Liver (tissue), 9 donors: ENCODE results near the gene ACAD9. TPM values are rescaled to one million over a fixed set of nuclear protein-coding genes. Genes with fewer than 3 reads are reported as not detected.

Experiments
- DNase-seq: peaks from one replicate; pipeline ENCODE4 v3.0.0-alpha.2; 2017; ENCODE audit warnings: low spot score
- H3K27ac ChIP-seq, 2 donors: one replicate each; pipeline ENCODE4 v1.7.0; 2013; ENCODE audit warnings: inconsistent platforms in 2 of 2, low read length in 2 of 2, control low read depth in 1 of 2, low read depth in 1 of 2, mild to moderate bottlenecking in 1 of 2
- H3K27me3 ChIP-seq, 4 donors: one replicate each; pipeline versions ENCODE4 v1.6.1 to v1.7.0; 2013; ENCODE audit warnings: low read length in 3 of 4, inconsistent platforms in 1 of 4, mild to moderate bottlenecking in 1 of 4, moderate library complexity in 1 of 4; ENCODE audit not compliant: control insufficient read depth in 4 of 4, insufficient read depth in 4 of 4
- H3K36me3 ChIP-seq, 4 donors: one replicate each; pipeline versions ENCODE4 v1.6.1 to v1.7.0; 2013; ENCODE audit warnings: low read length in 3 of 4, mild to moderate bottlenecking in 3 of 4, low read depth in 1 of 4, moderate library complexity in 1 of 4; ENCODE audit not compliant: control insufficient read depth in 4 of 4, insufficient read depth in 3 of 4
- H3K4me1 ChIP-seq, 4 donors: one replicate each; pipeline versions ENCODE4 v1.6.1 to v1.7.0; 2013; ENCODE audit warnings: low read length in 3 of 4, mild to moderate bottlenecking in 3 of 4, moderate library complexity in 1 of 4; ENCODE audit not compliant: control insufficient read depth in 4 of 4, insufficient read depth in 4 of 4
- H3K4me3 ChIP-seq, 3 donors: one replicate each; pipeline versions ENCODE4 v1.6.1 to v1.7.0; 2013; ENCODE audit warnings: low read length in 3 of 3, control low read depth in 1 of 3, low read depth in 1 of 3, mild to moderate bottlenecking in 1 of 3
- H3K9ac ChIP-seq, 2 donors: one replicate each; pipeline ENCODE4 v1.7.0; 2013; ENCODE audit warnings: low read length in 2 of 2, mild to moderate bottlenecking in 2 of 2, moderate library complexity in 2 of 2, control low read depth in 1 of 2, low read depth in 1 of 2
- H3K9me3 ChIP-seq, 4 donors: one replicate each; pipeline versions ENCODE4 v1.6.1 to v1.7.0; 2013; ENCODE audit warnings: low read length in 3 of 4; ENCODE audit not compliant: control insufficient read depth in 4 of 4
- FOXA2 ChIP-seq: IDR thresholded peaks from 2 replicates; pipeline ENCODE4 v1.6.1; 2016; ENCODE audit warnings: antibody characterized with exemption
- HNF4A ChIP-seq, 2 donors: conservative IDR thresholded peaks; 2 replicates each; pipeline ENCODE4 v1.6.1; 2016; ENCODE audit warnings: antibody characterized with exemption in 2 of 2, mild to moderate bottlenecking in 2 of 2
- HNF4G ChIP-seq: IDR thresholded peaks from 2 replicates; pipeline ENCODE4 v1.6.1; 2016; ENCODE audit warnings: antibody characterized with exemption
- JUND ChIP-seq, 2 donors: IDR thresholded peaks; 2 replicates each; pipeline ENCODE4 v1.6.1; 2016; ENCODE audit warnings: antibody characterized with exemption in 2 of 2
- NR2F2 ChIP-seq: IDR thresholded peaks from 2 replicates; pipeline ENCODE4 v1.6.1; 2016; ENCODE audit warnings: antibody characterized with exemption
- RXRA ChIP-seq, 2 donors: IDR thresholded peaks; 2 replicates each; pipeline ENCODE4 v1.6.1; 2017 to 2018; ENCODE audit warnings: antibody characterized with exemption in 2 of 2, mild to moderate bottlenecking in 1 of 2
- SP1 ChIP-seq: IDR thresholded peaks from 2 replicates; pipeline ENCODE4 v1.6.1; 2018; ENCODE audit warnings: antibody characterized with exemption, mild to moderate bottlenecking
- TAF1 ChIP-seq: conservative IDR thresholded peaks from 2 replicates; pipeline ENCODE4 v1.6.1; 2016; ENCODE audit warnings: antibody characterized with exemption, mild to moderate bottlenecking
- YY1 ChIP-seq: IDR thresholded peaks from 2 replicates; pipeline ENCODE4 v1.6.1; 2016; ENCODE audit warnings: antibody characterized with exemption, mild to moderate bottlenecking
- WGBS: extraction: QIAGEN DNeasy Blood & Tissue Kit; methylation state at CpG from one replicate; pipeline ENCODE4 v1.1.7; 2013; 5-methylcytosine and 5-hydroxymethylcytosine counted together
- polyA plus RNA-seq, 2 donors: library from polyadenylated mRNA; stranded (reverse) in 1 of 2; unstranded in 1 of 2; fragments of 200-250 nt in 1 of 2; fragments of >200 nt in 1 of 2; fragmentation: Nextera tagmentation in 1 of 2; extraction: Ambion mirVana in 1 of 2; gene quantifications; one replicate each; pipeline versions ENCODE4 v1.2.1 to v1.2.3, GENCODE V29; 2013 to 2015
- total RNA-seq, 2 donors: library from RNA; depleted of rRNA; stranded (reverse); fragments of >200 nt; gene quantifications; one replicate each; pipeline ENCODE4 v1.2.3, GENCODE V29; 2014
- TF ChIP-seq, protein P1 (sequence below): fragments of 150-350 bp; IDR thresholded peaks from 2 replicates; pipeline ENCODE4 v1.5.1; 2017; ENCODE audit warnings: improper control_type of control experiment, low read depth, low read length; ENCODE audit not compliant: missing input control
- TF ChIP-seq, protein P2 (sequence below): IDR thresholded peaks from 2 replicates; pipeline ENCODE4 v1.6.1; 2016; ENCODE audit warnings: antibody characterized with exemption
- TF ChIP-seq, protein P3 (sequence below): IDR thresholded peaks from 2 replicates; pipeline ENCODE4 v1.6.1; 2016; ENCODE audit warnings: antibody characterized with exemption, mild to moderate bottlenecking
- TF ChIP-seq, protein P4 (sequence below): IDR thresholded peaks from 2 replicates; pipeline ENCODE4 v1.6.1; 2016; ENCODE audit warnings: antibody characterized with exemption
- TF ChIP-seq, protein P5 (sequence below): IDR thresholded peaks from 2 replicates; pipeline ENCODE4 v1.6.1; 2016; ENCODE audit warnings: antibody characterized with exemption
- donor health status: healthy.
- donor health status: healthy.
- donor health status: healthy.
- donor health status: healthy.
- donor health status: healthy.

The ACAD9 gene
- total and polyA plus RNA-seq, 4 donors, result 18.3 to 35.8 (median 27.2) TPM

DNA sequence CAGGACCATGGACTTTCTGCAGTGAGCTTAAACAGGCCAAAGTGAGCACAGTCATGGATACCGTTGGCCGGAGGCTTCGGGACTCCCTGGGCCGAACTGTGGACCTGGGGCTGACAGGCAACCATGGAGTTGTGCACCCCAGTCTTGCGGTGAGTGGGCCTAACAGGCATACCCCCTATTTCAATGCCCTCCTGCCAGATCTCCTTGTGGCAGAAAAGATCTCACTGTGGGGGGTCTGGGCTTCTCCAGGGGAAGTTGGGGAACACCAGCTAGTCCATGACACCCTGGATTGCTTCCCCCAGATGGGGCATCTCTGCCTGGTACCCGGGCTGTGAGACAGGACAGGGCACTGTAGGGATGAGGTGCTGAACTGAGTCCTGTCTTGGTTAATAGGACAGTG is 29.5 kb downstream of the ACAD9 start:
- H3K9me3 ChIP-seq, result no peaks in the 10 kb centered on the region
- H3K4me1 ChIP-seq, result peaks cover 6 to 36% (median 25%) of the 10 kb centered on the region in 4 donors
- DNase-seq, result no peak
- WGBS, result 98% methylated on average over 6 of the region's 6 CpGs
- H3K9ac ChIP-seq, result no peak overlapping the region
- no peak overlapping the region for H3K27ac ChIP-seq
- H3K27me3 ChIP-seq, result no peaks in the 10 kb centered on the region
- H3K36me3 ChIP-seq, result peaks cover 20 to 65% (median 34%) of the 10 kb centered on the region in 4 donors
- no peak overlapping the region for H3K4me3 ChIP-seq
- TF ChIP-seq, protein P1, sequence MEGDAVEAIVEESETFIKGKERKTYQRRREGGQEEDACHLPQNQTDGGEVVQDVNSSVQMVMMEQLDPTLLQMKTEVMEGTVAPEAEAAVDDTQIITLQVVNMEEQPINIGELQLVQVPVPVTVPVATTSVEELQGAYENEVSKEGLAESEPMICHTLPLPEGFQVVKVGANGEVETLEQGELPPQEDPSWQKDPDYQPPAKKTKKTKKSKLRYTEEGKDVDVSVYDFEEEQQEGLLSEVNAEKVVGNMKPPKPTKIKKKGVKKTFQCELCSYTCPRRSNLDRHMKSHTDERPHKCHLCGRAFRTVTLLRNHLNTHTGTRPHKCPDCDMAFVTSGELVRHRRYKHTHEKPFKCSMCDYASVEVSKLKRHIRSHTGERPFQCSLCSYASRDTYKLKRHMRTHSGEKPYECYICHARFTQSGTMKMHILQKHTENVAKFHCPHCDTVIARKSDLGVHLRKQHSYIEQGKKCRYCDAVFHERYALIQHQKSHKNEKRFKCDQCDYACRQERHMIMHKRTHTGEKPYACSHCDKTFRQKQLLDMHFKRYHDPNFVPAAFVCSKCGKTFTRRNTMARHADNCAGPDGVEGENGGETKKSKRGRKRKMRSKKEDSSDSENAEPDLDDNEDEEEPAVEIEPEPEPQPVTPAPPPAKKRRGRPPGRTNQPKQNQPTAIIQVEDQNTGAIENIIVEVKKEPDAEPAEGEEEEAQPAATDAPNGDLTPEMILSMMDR, result no peak
- TF ChIP-seq SP1 (no peak), TAF1 (no peak), YY1 (no peak), RXRA (IDR thresholded peaks at IDR 0.05) (no peak), NR2F2 (no peak), FOXA2 (no peak), HNF4A (conservative IDR thresholded peaks at IDR 0.05) (no peak), HNF4G (no peak)
- TF ChIP-seq, protein P2, sequence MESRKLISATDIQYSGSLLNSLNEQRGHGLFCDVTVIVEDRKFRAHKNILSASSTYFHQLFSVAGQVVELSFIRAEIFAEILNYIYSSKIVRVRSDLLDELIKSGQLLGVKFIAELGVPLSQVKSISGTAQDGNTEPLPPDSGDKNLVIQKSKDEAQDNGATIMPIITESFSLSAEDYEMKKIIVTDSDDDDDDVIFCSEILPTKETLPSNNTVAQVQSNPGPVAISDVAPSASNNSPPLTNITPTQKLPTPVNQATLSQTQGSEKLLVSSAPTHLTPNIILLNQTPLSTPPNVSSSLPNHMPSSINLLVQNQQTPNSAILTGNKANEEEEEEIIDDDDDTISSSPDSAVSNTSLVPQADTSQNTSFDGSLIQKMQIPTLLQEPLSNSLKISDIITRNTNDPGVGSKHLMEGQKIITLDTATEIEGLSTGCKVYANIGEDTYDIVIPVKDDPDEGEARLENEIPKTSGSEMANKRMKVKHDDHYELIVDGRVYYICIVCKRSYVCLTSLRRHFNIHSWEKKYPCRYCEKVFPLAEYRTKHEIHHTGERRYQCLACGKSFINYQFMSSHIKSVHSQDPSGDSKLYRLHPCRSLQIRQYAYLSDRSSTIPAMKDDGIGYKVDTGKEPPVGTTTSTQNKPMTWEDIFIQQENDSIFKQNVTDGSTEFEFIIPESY, result no peak
- TF ChIP-seq, protein P3, sequence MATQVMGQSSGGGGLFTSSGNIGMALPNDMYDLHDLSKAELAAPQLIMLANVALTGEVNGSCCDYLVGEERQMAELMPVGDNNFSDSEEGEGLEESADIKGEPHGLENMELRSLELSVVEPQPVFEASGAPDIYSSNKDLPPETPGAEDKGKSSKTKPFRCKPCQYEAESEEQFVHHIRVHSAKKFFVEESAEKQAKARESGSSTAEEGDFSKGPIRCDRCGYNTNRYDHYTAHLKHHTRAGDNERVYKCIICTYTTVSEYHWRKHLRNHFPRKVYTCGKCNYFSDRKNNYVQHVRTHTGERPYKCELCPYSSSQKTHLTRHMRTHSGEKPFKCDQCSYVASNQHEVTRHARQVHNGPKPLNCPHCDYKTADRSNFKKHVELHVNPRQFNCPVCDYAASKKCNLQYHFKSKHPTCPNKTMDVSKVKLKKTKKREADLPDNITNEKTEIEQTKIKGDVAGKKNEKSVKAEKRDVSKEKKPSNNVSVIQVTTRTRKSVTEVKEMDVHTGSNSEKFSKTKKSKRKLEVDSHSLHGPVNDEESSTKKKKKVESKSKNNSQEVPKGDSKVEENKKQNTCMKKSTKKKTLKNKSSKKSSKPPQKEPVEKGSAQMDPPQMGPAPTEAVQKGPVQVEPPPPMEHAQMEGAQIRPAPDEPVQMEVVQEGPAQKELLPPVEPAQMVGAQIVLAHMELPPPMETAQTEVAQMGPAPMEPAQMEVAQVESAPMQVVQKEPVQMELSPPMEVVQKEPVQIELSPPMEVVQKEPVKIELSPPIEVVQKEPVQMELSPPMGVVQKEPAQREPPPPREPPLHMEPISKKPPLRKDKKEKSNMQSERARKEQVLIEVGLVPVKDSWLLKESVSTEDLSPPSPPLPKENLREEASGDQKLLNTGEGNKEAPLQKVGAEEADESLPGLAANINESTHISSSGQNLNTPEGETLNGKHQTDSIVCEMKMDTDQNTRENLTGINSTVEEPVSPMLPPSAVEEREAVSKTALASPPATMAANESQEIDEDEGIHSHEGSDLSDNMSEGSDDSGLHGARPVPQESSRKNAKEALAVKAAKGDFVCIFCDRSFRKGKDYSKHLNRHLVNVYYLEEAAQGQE, result no peak
- TF ChIP-seq, protein P4, sequence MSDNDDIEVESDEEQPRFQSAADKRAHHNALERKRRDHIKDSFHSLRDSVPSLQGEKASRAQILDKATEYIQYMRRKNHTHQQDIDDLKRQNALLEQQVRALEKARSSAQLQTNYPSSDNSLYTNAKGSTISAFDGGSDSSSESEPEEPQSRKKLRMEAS, result no peak

DNA sequence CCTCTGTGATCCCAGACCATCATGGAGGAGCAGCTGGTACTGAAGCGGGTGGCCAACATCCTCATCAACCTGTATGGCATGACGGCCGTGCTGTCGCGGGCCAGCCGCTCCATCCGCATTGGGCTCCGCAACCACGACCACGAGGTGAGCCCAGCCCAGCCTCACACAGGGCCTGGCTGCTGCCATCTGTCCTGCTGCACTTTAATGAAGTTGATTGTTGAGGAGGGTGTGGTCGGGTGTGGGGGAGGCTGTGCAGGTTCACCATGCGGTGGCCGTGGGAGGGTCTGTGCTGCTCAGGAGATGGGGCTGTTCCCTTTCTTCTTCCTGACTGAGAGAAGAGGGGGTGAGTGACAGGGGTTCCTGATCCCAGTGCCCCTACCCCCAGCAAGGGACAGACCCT is 30.6 kb downstream of the ACAD9 start:
- peaks cover 18 to 58% (median 28%) of the 10 kb centered on the region in 4 donors for H3K36me3 ChIP-seq
- TF ChIP-seq, protein P3, result no peak
- TF ChIP-seq JUND (IDR thresholded peaks at IDR 0.05), result no peak
- no peak for TF ChIP-seq NR2F2
- no peak for TF ChIP-seq RXRA (IDR thresholded peaks at IDR 0.05)
- TF ChIP-seq, protein P5, sequence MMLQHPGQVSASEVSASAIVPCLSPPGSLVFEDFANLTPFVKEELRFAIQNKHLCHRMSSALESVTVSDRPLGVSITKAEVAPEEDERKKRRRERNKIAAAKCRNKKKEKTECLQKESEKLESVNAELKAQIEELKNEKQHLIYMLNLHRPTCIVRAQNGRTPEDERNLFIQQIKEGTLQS, result no peak
- no peak overlapping the region for H3K9ac ChIP-seq
- H3K9me3 ChIP-seq, result no peaks in the 10 kb centered on the region
- DNase-seq, result no peak
- peaks cover 8 to 47% (median 35%) of the 10 kb centered on the region in 4 donors for H3K4me1 ChIP-seq
- no peak overlapping the region for H3K4me3 ChIP-seq
- H3K27me3 ChIP-seq, result no peaks in the 10 kb centered on the region
- WGBS, result 95% methylated on average over 13 of the region's 13 CpGs
- H3K27ac ChIP-seq, result no peak overlapping the region
